ENCODE data around the gene IDH3A.

Gene IDH3A

DNA sequence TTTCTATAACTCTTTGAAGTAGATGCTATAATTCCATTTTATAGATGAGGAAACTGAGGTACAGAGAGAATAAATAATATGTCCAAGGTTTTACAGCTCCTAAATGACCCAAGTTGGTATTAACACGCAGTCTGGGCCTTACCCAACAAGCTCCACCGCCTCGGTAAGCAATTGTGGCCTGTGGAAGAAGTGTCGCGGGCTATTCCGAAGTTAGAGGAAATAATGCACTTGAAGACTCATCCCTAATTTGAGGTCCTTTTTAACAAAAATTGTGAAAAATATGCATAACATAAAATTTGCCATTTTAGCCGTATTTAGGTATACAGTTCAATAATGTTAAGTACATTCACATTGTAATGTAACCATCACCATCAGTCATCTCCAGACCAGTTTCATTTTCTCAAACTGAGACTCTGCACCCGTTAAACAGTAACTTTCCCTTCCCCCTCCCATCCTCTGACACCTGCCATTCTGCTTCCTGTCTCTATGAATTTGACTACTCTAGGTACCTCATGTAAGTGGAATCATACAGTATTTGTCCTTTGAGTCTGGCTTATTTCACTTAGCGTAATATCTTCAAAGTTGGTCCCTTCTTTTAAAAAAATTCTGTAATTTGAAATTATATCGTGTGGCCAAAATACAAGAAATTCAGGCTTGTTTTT lies 18.2 kb downstream of the IDH3A start:
- DNase-seq (ENCODE audit: low read depth in 2 of 2), result no peak

DNA sequence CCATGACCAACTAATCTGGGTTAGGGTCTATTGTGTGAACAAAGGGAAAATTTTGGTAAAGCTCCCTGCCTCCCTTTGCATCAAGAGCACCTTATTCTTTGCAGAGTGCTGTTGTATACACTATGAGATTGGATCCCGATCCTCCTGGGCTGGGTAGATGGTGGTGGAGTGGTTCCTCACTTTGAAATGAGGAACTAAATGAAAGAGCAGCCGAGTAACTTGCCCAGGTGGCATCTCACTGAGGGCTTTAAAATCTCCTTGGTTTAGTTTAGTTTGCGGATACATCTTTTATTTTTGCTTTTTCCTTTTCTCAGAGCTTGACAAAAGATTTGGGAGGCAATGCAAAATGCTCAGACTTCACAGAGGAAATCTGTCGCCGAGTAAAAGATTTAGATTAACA lies 19.4 kb downstream of the IDH3A start:
- no peak for DNase-seq (ENCODE audit: low read depth in 2 of 2)

DNA sequence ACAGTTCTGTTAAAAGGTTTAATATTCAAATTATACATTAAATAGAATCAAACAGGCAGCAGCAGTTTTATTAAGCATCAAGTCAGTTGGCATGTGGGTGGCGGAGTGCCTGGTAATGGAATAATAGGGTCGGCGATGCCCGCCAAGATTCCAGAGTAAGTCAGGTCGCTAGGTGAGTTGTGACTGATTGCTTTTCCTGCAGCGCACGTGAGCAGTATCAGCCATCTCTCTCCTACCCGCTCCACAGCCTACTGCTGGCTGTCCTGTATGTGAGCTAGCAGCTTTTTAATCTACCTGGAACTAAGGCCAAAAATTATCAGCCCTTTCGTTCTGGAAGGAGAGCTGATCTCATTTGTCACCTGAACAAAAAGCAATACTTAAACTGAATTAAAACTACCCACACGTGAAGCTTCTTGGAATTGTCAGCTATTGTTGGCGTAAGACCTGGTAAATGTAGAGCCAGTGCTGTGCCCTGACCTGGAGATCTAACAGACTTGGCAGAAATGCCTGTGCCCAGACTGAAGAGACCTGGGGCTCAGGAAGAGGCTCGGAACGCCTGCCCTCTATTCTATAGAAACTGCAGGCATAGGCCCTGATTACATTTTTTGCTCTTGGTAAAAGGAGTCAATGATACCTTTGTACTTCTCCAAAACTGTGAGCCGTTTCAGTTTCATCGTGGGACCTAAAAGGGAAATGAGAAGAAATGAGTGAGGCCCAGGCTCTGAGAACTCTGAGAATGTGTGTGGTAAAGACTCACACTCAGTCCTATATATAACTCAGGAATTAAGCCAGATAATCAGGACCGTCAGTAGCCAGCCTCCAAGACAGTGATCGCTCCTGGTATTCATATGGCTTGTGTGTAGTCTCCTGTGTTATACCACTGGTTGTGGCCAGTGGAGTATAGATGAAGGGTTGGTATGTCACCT lies 21.9 kb downstream of the IDH3A start:
- no peak for DNase-seq (ENCODE audit: low read depth in 2 of 2)

DNA sequence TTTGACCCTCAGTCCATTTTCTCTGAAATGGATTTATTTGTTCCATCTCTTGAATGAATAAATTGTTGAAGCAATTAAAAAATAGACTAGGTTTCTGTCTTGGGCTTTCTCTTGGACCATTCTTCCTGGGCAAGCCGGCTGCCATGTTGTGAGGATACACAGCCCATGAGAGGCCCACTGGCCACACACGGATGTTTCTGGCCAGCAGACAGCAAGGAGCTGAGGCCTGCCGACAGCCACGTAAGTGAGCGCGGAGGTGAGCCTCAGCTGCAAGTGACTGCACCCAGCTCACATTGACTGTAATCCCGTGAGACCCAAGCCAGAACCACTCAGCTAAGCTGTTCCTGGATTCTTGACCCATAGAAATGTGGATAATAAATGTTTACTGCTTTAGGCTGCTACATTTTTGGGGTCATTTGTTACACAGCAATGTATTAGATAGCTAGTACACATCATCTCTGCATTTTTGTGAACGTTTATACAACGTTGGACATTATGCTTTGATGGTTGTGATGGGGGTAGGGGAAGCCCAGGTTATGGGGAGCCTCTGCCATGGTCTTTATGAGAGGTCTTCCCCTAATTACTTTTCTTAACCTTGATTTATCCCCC lies 22.8 kb downstream of the IDH3A start:
- no peak for DNase-seq (ENCODE audit: low read depth in 2 of 2)

DNA sequence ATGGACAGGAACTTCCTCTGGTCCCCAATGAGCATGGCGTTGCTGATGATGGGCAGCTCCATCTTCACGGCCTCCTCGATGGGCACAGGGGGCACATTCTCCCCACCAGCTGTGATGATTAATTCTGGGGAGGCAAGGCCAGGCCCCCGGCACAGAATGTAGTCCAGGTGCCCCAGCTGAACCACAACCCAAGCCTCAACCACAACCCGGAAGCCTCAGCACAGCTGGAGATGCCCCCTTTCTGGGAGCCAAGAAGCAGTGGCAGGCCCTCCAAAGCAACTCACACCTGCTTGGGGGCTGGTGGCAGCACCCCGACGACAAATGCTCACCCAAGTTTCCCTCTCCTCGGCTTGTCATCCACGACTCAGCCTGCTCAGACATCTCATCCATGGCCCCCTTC lies 25.2 kb downstream of the IDH3A start:
- DNase-seq (ENCODE audit: low read depth in 2 of 2), result no peak

DNA sequence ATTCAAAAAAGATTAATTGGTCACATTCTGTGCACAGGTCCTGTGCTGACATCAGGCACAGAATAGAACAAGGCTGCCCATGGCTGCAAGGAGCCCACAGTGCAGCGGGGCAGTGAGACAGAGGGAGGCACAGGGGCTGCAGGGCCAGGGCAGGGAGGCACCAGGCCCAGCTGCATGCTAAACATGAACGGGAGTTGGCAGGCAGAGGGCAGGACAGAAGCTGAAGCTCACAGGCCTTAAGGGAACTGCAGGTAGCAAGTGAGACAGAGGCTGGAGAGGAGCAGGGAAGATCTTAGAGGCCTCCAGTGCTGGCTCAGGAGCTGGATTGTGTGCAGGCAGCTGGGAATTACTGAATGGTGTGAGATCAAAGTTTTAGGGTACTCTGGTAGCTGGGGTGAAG lies 26.2 kb downstream of the IDH3A start:
- DNase-seq (ENCODE audit: low read depth in 2 of 2), result no peak

DNA sequence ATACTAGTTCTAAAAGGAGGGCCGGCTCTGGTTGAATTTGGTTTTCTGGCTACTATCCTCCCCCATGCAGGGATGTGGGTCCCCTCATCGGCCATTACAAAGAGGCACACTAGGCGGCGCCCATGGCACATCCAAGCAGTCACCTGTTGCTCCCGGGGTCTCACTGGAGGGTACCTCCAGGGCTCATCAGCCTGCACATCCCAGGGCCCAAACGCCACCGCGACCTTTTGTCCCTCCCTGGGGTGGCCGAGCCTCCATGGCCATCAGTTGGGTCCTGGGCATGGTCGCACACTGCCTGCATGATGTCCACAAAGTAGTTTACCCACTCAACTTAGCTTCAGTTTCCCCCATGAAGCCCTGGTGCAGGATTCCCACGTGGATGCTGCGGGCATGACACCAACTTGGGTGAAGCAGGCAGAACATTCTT lies 28.3 kb downstream of the IDH3A start:
- DNase-seq (ENCODE audit: low read depth in 2 of 2), result no peak

DNA sequence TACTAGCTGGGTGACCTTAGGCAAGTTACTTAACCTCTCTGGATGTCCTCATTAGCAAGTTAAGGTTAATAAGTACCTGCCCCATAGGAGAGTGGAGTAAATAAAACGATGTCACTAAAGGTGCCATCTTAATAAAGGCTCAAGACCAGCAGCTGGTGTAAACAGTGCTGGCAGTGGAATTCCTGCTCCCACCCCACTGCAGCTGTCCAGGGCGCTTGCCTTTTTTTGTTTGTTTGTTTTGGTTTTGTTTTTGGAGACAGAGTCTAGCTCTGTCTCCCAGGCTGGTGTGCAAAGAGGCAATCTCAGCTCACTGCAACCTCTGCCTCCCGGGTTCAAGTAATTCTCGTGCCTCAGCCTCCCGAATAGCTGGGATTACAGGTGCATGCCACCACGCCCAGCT lies 28.9 kb downstream of the IDH3A start:
- no peak for DNase-seq (ENCODE audit: low read depth in 2 of 2)

DNA sequence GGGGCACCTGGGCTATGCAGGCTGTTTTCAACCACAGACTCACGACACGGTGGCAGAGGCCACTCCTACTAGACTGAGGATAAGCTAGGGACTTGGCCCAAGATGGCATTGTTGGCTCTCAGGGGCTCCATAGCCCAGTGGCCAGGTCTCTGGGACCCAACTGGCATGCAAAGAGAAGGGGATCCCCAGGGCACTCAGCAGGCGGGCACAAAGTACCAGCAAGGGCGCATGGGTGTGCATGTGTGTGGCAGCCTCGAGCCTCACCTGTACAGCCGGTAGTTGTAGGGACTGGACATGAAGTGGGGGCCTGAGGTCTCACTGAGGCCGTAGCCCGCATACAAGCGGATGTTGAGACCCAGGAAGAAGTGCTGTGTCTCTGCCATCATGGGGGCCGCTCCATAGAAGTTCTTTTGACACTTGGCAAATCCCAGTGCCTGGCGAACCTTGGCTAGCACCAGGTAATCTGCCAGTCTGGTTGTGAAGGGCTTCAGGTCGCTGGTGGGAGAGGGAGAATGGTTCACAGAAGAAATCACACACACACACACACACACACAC lies 30.2 kb downstream of the IDH3A start:
- no peak for DNase-seq (ENCODE audit: low read depth in 2 of 2)

DNA sequence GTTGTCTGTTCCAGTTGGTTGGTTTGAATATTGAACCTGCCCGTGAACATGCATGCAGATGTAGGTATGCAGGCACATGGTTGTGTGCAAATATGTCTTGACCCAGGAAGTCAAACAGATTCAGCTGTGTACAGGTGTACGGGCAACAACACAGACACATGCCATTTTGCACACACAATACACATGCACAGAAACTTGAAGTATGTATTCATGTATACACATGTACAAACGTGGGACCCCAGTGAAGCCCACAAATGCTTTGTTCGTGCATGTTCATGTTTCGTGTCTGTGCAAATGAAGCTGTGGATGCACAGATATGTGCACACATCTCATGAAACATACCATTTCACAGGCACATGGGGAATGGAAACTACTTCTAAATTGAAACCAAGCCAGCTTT lies 30.7 kb downstream of the IDH3A start:
- no peak for DNase-seq (ENCODE audit: low read depth in 2 of 2)

DNA sequence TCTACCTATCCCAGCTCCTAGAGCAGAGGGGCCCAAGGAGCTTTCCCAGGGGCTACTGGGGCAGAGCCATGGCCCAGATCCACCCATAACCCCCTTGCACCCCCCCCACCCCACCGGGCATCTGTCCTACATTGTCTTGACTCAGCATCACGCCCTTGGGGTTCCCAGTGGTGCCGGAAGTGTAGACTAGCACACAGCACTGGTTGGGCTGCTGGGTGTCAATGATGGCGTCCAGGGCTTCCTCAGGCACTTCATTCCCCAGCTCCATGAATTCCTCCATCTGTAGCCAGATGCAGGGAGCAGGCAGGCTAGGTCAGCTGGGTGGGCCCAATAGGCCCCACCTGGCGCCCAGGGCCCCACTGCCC lies 33.2 kb downstream of the IDH3A start:
- DNase-seq (ENCODE audit: low read depth in 2 of 2), result no peak

DNA sequence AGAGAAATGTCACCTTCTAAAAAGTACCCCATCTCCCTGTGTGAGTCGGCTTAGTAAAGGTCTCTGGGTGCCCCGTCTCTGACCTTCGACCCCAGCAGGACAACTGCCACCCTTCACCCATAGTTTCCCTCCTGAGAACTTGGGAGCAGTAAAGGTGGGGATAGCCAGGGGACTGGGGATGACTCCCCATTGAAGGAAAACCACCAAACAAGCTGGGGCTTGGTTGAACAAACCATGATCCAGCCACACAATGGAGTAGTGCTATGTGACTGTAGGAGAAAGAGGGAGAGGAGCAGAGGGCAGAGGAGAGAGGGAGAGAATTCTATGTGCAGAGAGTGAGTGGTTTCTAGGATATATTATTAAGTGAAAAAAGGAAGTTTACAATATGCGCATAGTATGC lies 33.7 kb downstream of the IDH3A start:
- DNase-seq (ENCODE audit: low read depth in 2 of 2), result no peak

DNA sequence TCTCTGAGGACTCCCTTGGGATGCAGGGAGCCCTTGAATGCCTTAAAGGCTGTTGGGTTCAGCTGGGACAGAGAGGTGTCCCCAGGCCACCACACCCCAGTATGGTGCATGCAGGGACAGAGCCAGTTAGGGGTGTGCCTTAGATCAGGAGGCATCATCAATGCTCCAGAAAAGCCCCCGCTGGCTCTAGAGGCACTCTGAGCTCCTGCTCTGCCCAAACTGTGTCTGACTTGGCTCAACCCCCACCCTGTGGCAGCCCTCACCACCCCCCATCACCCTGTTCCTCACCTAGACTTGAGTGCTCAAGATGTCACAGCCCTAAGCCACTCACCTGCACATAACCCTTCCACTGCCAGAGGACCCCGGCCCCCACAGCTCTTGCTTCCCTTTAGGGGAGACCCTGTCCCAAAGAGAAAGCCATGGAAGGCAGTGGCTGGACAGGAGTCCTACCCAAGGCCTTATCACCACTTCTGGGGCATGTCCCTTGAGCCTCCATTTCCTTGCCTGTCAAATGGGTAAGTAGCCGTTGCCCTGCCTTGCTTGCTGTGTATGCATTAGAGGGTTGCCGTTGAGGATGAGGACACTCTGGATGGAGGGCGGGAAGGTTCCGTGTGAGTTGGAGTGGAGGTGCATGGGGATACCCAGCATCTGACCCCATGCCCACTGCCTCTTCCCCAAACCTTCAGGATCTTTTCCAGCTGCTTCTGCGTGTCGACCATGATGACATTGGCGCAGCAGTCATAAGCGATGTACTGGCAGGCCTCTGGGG lies 43.8 kb downstream of the IDH3A start:
- DNase-seq (ENCODE audit: low read depth in 2 of 2), result no peak

DNA sequence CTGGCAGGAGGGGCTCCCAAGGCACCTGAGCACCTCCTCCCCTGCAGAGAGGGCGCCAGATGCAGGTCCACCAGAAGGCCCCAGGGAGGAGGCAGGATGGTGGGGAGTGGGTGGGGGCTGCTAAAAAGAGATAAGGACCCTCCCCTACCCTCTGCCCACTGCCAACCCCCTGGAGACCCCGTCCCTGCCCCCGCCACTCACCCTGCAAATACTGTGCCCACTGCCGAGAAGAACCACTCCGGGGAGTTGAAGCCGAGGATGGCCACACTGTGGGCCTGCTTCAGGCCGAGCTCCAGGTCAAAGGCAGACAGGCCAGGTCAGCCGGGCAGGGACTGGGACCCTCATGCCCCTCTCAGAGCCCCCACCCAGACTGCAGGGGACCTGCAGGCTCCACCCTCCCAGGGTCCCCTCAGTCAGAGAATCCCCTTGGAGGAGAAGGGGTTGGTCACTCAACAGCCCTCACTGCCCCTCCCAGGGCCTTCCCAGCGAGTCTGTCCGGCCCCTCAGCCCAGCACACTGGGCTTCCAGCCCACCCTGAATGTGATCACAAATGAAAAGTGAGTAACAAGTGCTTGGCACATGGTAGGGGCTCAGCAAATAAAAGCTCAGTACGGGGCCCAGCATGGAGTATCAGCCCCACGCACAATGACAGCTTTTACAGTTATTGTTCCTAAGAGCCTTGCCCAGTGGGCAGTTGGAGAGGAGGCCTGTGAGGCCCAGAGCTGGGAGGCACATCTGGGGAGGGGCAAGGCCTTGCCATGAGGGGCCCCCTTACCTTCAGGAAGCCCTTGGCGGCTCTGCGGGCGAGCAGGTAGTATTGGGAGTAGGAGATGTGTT lies 44.8 kb downstream of the IDH3A start:
- DNase-seq (ENCODE audit: low read depth in 2 of 2), result no peak

DNA sequence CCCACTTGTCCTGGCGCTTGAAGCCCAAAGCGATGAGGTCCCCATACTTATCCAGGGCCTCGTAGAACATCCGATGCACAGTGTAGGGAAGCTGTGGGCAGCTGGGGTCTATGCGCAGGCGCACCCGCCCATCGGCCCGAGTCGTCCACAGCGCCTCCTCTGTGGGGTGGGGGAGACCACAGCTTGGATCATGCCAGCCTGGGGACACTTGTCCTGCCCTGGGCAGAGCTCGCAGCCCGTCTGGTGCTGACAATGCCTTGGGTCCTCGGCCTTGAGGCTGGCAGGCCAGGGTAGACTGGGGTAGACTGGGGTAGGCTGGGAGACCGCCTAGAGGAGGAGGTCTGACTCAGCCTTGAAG lies 45.4 kb downstream of the IDH3A start:
- DNase-seq (ENCODE audit: low read depth in 2 of 2), result no peak

DNA sequence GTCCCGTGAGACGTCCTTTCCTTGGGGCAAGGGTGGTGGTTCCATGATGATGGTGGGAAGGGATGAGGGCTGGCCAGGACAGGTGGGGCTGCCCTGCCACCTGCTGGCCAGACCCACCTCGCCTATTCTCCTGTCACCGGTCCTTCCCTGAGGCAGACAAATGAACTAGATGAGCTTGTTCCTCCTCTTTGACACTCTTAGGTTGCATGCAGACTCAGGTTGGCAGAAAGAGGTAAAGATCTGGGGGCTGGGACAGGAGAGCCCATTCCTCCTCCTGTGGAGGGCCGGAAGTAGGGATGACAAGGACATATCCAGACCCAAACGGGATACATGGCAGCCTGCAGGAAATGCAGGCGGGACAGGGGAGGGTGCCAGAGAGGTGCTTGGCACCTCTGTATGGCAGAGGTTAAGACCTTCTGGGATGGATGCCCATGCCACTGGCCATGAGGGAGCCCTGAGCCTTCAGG lies 46.6 kb downstream of the IDH3A start:
- no peak for DNase-seq (ENCODE audit: low read depth in 2 of 2)

DNA sequence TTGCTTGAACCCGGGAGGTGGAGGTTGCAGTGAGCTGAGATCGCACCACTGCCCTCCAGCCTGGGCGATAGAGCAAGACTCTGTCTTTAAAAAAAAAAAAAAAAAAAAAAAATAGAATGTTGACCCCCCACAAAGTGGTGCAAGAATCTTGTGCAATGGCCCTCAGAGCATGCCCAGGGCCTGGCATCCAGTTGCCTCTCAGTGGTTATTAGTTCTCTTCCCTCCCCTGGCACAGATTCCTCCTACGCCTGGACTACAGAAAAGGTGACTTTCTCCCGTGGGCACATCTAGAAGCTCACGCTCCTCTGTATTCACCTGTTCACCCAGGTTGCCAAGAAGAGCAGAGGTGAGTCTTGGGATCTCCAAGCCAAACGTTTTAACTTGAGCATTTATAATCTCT lies 48.5 kb downstream of the IDH3A start:
- no peak for DNase-seq (ENCODE audit: low read depth in 2 of 2)

DNA sequence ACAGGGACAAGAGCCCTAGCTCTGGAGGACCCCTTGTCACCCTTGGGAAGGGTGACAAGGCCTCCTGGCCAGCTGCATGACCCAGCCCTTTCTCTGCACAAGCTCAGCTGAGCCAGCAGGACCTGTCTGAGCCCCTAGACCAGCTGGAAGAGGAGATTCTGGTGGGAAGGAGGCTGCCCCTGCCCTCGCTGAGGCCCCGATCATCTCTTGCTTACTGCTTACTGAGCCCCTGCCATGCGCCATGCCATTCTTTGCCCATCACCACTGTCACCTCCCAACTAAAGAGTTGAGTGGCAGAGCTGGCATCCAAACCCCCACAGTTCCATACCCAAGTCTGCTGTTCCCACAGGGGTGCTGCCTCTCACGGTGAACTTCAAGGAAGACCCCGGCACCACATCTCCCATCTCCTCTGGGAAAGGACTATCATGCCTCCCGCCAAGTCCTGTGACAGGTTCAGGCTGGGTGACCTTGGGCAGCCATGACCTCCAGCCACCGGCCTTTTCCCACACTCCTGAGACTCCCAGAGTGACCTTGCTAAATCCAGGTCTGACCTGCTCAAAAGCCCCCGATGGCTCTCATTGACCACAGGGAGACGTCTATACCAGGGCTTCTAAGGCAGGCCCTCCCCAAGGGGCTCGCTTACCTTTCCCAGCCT lies 51.2 kb downstream of the IDH3A start:
- no peak for DNase-seq (ENCODE audit: low read depth in 2 of 2)

DNA sequence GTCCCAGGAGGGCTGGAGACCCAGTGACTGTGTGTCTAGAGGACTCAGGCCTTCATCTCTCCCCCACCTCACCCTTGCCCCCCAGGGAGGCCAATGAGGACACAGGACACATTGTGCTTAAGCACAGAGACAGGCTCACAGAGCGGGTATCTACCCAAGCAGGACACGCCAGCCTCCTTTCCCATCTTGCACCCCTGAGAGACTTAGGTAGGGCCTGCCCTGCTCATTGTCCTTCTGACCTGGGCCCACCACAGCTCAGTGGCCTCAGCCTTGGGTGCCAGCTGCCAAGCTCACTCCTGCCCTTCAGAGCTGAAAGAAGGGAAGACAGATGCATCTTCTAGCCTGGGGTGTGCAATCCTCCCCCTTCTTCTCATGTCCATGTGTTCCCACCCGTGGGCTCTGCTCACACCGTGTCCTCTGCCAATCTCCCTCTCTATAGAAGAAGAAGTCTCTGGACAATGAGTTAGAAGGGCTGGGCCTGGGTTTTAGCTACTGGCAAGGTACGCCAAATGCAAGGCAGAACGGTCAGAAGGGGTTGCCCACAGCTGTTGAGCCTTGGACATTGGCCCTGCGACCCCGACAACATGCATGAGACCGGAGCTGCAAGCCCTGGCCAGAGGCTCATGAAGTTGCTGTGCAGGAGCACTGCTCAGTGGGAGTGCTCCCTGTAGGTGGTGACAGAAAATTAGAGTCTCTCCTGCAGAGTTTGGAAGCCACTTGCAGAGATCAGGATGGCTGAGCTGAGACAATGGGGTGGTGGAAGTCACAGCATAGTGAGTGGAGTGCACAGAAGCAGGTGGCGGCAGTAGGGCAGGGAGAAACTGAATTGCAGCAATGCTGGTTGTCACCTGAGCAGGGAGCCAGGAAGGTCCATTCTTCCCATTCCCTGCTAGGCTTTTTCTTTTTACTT lies 52.4 kb downstream of the IDH3A start:
- no peak for DNase-seq (ENCODE audit: low read depth in 2 of 2)
